ENCODE results near the gene TTC36. TPM values are rescaled to one million over a fixed set of nuclear protein-coding genes. Genes with fewer than 3 reads are reported as not detected.
A peak's percentile ranks its signal among the peaks of the same experiment; 100 is the strongest.

The TTC36 gene
- total RNA-seq, 1 experiment from 2014 or later, result 1.6 TPM

DNA sequence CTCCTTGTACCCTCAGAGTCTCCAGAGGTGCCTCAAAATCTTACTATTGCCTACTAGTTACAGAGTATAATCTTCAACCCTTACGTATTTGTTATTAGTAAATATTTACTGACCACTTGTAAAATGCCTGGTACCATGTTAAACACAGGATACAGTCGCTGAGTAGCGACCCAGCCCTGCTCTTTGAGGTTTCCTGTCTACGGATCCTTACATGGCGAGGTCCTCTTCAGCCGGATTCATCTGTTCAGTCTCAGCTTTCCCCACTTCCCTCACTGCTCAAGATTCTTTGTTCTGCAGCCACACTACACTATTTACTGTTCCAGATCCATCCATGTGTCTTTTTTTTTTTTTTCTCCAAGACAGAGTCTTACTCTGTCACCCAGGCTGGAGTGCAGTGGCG is 13.2 kb upstream of the TTC36 start:
- WGBS (ENCODE audit: extremely low coverage, insufficient read length, low lambda C conversion rate), result no CpG with 5 or more reads among the region's 7 CpGs
- no peak overlapping the region for H3K4ac ChIP-seq (ENCODE audit: low read depth, low read length)
- H3K18ac ChIP-seq (ENCODE audit: insufficient read length, low read depth, low read length), result no peak overlapping the region
- 0 out of 2 replicates have a peak, but pooled peaks cover 3% of the 10 kb centered on the region for H3K4me1 ChIP-seq (ENCODE audit: insufficient read depth, low read length)
- no peak overlapping the region for H4K91ac ChIP-seq (ENCODE audit: insufficient read length, low read depth, low read length)
- no peaks in the 10 kb centered on the region for H3K79me1 ChIP-seq (ENCODE audit: insufficient read depth, low read depth, low read length, poor library complexity, severe bottlenecking)
- peak overlapping the region; percentile 2 to 68 (median 44); a peak in 4 of 7 replicates for H3K27ac Mint-ChIP-seq
- H2BK12ac ChIP-seq (ENCODE audit: insufficient read length, low read depth, low read length), result no peak overlapping the region
- no peak overlapping the region for H2AFZ ChIP-seq (ENCODE audit: low read length)
- H3K23ac ChIP-seq (ENCODE audit: insufficient read length, low read depth, low read length), result no peak overlapping the region
- no peak overlapping the region for H3K27ac ChIP-seq (ENCODE audit: insufficient read length, low read depth, low read length)
- no peaks in the 10 kb centered on the region for H4K20me1 ChIP-seq (ENCODE audit: control insufficient read depth, insufficient read depth, insufficient read length)
- peaks cover 23 to 27% of the 10 kb centered on the region in 2 experiments for H3K4me1 Mint-ChIP-seq
- H2AK5ac ChIP-seq (ENCODE audit: insufficient read length, low read length), result no peak overlapping the region
- no peaks in the 10 kb centered on the region for H3K9me3 ChIP-seq (ENCODE audit: control insufficient read depth, low read depth, low read length)
- H3K23me2 ChIP-seq (ENCODE audit: insufficient read length, low read depth, low read length, poor library complexity, severe bottlenecking), result no peaks in the 10 kb centered on the region
- peaks cover 42 to 78% (median 78%) of the 10 kb centered on the region in 3 experiments for H3K36me3 Mint-ChIP-seq (ENCODE audit: insufficient read depth in 1 of 3, low read depth in 3 of 3)
- no peak overlapping the region for H2BK20ac ChIP-seq (ENCODE audit: low read depth, low read length, poor library complexity, severe bottlenecking)
- H3K56ac ChIP-seq (ENCODE audit: insufficient read length, low read depth, low read length), result no peak overlapping the region
- no peak overlapping the region for H2BK120ac ChIP-seq (ENCODE audit: low read depth, low read length, poor library complexity, severe bottlenecking)
- no peaks in the 10 kb centered on the region for H3K27me3 ChIP-seq (ENCODE audit: insufficient read depth, low read length)
- H2BK15ac ChIP-seq (ENCODE audit: low read depth, low read length), result no peak overlapping the region
- H4K8ac ChIP-seq (replicated peaks; ENCODE audit: insufficient read length, low read depth, low read length), result no peak overlapping the region
- H3K9ac ChIP-seq (ENCODE audit: extremely low read depth, insufficient read length, low read length), result no peak overlapping the region
- TF ChIP-seq, protein P1, sequence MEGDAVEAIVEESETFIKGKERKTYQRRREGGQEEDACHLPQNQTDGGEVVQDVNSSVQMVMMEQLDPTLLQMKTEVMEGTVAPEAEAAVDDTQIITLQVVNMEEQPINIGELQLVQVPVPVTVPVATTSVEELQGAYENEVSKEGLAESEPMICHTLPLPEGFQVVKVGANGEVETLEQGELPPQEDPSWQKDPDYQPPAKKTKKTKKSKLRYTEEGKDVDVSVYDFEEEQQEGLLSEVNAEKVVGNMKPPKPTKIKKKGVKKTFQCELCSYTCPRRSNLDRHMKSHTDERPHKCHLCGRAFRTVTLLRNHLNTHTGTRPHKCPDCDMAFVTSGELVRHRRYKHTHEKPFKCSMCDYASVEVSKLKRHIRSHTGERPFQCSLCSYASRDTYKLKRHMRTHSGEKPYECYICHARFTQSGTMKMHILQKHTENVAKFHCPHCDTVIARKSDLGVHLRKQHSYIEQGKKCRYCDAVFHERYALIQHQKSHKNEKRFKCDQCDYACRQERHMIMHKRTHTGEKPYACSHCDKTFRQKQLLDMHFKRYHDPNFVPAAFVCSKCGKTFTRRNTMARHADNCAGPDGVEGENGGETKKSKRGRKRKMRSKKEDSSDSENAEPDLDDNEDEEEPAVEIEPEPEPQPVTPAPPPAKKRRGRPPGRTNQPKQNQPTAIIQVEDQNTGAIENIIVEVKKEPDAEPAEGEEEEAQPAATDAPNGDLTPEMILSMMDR (conservative IDR thresholded peaks at IDR 0.05), result no peak
- H3K4me2 ChIP-seq (ENCODE audit: insufficient read depth, insufficient read length, low read length), result no peak overlapping the region
- no peak overlapping the region for H2BK5ac ChIP-seq (ENCODE audit: insufficient read length, low read length)
- H3K14ac ChIP-seq (ENCODE audit: insufficient read depth, low read length), result no peak overlapping the region
- H3K79me2 ChIP-seq (ENCODE audit: insufficient read depth, low read length), result no peaks in the 10 kb centered on the region
- no peak overlapping the region for H3T11ph ChIP-seq (ENCODE audit: low read length)
- H4K5ac ChIP-seq (ENCODE audit: insufficient read length, low read depth, low read length), result no peak overlapping the region
- H3K27me3 Mint-ChIP-seq (ENCODE audit: low read depth), result no peaks in the 10 kb centered on the region
- no peaks in the 10 kb centered on the region for H3K9me3 Mint-ChIP-seq
- H3K4me3 Mint-ChIP-seq, result no peak overlapping the region
- no peak for DNase-seq
